ENCODE measurements around the gene TLE7. TPM values are rescaled to one million over a fixed set of nuclear protein-coding genes. Genes with fewer than 3 reads are reported as not detected.
A peak's percentile ranks its signal among the peaks of the same experiment; 100 is the strongest.

Gene TLE7
- total and polyA plus RNA-seq, 2 experiments from 2014 or later = 0.44 to 2.5 TPM

GRCh38 chr16:71423016-71423415 is 18.8 kb downstream of the TLE7 start:
- H3K9me3 Mint-ChIP-seq = peaks cover 3% of the 10 kb centered on the region; the same call in 2 of the 3 replicates
- Histone ChIP-seq H3K4me3 (no peak overlapping the region), H3K36me3 (ENCODE audit: insufficient read depth) (no peaks in the 10 kb centered on the region), H3K4me1 (ENCODE audit: insufficient read depth) (peaks cover 12% of the 10 kb centered on the region; the same call in 1 of the 2 replicates), H2AFZ (no peak overlapping the region), H3K4me2 (no peak overlapping the region), H3K79me2 (replicated peaks; ENCODE audit: insufficient read depth) (no peaks in the 10 kb centered on the region), H4K20me1 (replicated peaks; ENCODE audit: insufficient read depth) (0 out of 2 replicates have a peak, but pooled peaks cover 2% of the 10 kb centered on the region), H3K27me3 (ENCODE audit: insufficient read depth) (peaks cover 10% of the 10 kb centered on the region; the same call in 1 of the 2 replicates), H3K9me2 (ENCODE audit: insufficient read depth) (no peaks in the 10 kb centered on the region), H3K27ac (ENCODE audit: low read depth) (no peak overlapping the region), H3F3A (replicated peaks; ENCODE audit: low read depth) (peaks cover 6% of the 10 kb centered on the region)
- no peak for DNase-seq (ENCODE audit: low spot score)
- TF ChIP-seq NANOG (IDR thresholded peaks at IDR 0.05; ENCODE audit: borderline replicate concordance) (no peak), ETS1 (IDR thresholded peaks at IDR 0.05) (no peak), REST (IDR thresholded peaks at IDR 0.05; ENCODE audit: unreplicated experiment) (no peak), ZNF331 (CRISPR knock-in tag; IDR thresholded peaks at IDR 0.05; ENCODE audit: low read depth) (no peak), POLR2AphosphoS5 (IDR thresholded peaks at IDR 0.05; ENCODE audit: low read depth) (no peak), CTCF (conservative IDR thresholded peaks at IDR 0.05; ENCODE audit: low read depth in 2 of 2) (no peak), ZNF114 (CRISPR knock-in tag; IDR thresholded peaks at IDR 0.05) (no peak), EZH2phosphoT487 (IDR thresholded peaks at IDR 0.05; ENCODE audit: unreplicated experiment) (no peak)
- no peak overlapping the region for H3K4me3 Mint-ChIP-seq
- ATAC-seq = no peak
- H3K36me3 Mint-ChIP-seq (ENCODE audit: low read depth) = peaks cover 3% of the 10 kb centered on the region; the same call in 1 of the 3 replicates
- H3K27me3 Mint-ChIP-seq (ENCODE audit: insufficient read depth, low read depth, poor library complexity) = peaks cover 25% of the 10 kb centered on the region
- peaks cover 7% of the 10 kb centered on the region; the same call in 2 of the 3 replicates for H3K4me1 Mint-ChIP-seq
- no peak overlapping the region for H3K27ac Mint-ChIP-seq

GRCh38 chr16:71421911-71422310 is 19.9 kb downstream of the TLE7 start:
- TF ChIP-seq NANOG (IDR thresholded peaks at IDR 0.05; ENCODE audit: borderline replicate concordance) (no peak), REST (IDR thresholded peaks at IDR 0.05; ENCODE audit: unreplicated experiment) (no peak), POLR2AphosphoS5 (IDR thresholded peaks at IDR 0.05; ENCODE audit: low read depth) (no peak), CTCF (conservative IDR thresholded peaks at IDR 0.05; ENCODE audit: low read depth in 2 of 2) (peak; percentile 66 to 84), ZNF114 (CRISPR knock-in tag; IDR thresholded peaks at IDR 0.05) (no peak)
- H3K36me3 ChIP-seq (ENCODE audit: insufficient read depth) = no peaks in the 10 kb centered on the region
- DNase-seq (ENCODE audit: low spot score) (peak; percentile 81), ATAC-seq (peak; percentile 5; the same call in 1 of the 3 replicates)
- 0 out of 2 replicates have a peak, but pooled peaks cover 2% of the 10 kb centered on the region for H4K20me1 ChIP-seq (replicated peaks; ENCODE audit: insufficient read depth)
- no peak overlapping the region for H3K27ac Mint-ChIP-seq
- H3K4me2 ChIP-seq = no peak overlapping the region
- peaks cover 3% of the 10 kb centered on the region; the same call in 1 of the 3 replicates for H3K36me3 Mint-ChIP-seq (ENCODE audit: low read depth)
- H3K79me2 ChIP-seq (replicated peaks; ENCODE audit: insufficient read depth) = no peaks in the 10 kb centered on the region
- H3K27ac ChIP-seq (ENCODE audit: low read depth) = no peak overlapping the region
- H3F3A ChIP-seq (replicated peaks; ENCODE audit: low read depth) = peaks cover 6% of the 10 kb centered on the region
- peaks cover 3% of the 10 kb centered on the region; the same call in 2 of the 3 replicates for H3K9me3 Mint-ChIP-seq
- peaks cover 5% of the 10 kb centered on the region; the same call in 1 of the 2 replicates for H3K4me1 ChIP-seq (ENCODE audit: insufficient read depth)
- H2AFZ ChIP-seq = no peak overlapping the region
- H3K4me1 Mint-ChIP-seq = peaks cover 7% of the 10 kb centered on the region; the same call in 2 of the 3 replicates
- peaks cover 24% of the 10 kb centered on the region for H3K27me3 Mint-ChIP-seq (ENCODE audit: insufficient read depth, low read depth, poor library complexity)
- no peak overlapping the region for H3K4me3 ChIP-seq
- no peak overlapping the region for H3K4me3 Mint-ChIP-seq
- H3K9me2 ChIP-seq (ENCODE audit: insufficient read depth) = no peaks in the 10 kb centered on the region
- peaks cover 10% of the 10 kb centered on the region; the same call in 1 of the 2 replicates for H3K27me3 ChIP-seq (ENCODE audit: insufficient read depth)

All from GM23338 (cell line).